Measurements from ENCODE around the gene PITHD1.
"Not testable (repeated sequence)": the region's sequence is repeated elsewhere in the genome, so short reads cannot be mapped to it uniquely, and the experiment has no call there.

Gene PITHD1

DNA sequence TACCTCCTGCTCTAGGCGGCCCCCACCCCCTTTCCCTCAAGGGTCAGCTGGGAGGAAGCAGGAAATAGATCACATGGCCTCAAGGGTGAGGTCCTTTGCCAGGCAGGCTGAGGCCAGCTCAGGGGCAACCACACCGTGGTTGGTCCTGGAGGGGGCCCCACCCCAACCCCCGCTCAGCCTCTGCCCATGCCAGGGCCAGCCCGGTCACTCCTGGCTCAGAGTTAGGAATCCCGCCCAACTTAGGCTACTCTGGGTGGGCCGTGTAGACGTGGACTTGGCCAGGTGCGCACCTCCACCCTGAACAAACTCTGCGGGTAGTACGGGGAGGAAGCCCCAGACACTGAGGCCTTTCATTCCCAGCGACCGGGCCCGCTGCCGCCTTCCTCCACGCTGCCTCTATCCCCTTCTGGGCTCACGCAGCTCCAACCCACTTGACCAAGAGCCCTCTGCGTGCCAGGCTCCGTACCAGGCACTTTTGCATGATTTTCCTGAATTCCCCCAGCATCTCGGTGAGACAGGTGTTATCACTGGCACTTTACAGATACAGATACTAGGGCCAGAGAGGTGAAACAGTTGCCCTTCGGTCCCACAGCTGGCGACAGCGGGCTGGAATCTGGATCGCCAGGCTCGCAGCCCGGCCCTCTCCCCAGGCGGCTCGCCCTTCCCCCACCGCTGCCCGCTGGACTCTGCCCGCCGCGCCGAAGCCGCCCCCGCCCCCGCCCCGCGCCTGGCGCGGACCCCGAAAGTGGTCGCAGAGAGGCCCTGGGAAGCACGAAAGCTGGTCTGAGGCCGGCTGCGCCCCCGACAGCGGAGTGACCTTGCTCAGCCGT lies 21.6 kb downstream of the PITHD1 start:
- peak; percentile 44 for DNase-seq

DNA sequence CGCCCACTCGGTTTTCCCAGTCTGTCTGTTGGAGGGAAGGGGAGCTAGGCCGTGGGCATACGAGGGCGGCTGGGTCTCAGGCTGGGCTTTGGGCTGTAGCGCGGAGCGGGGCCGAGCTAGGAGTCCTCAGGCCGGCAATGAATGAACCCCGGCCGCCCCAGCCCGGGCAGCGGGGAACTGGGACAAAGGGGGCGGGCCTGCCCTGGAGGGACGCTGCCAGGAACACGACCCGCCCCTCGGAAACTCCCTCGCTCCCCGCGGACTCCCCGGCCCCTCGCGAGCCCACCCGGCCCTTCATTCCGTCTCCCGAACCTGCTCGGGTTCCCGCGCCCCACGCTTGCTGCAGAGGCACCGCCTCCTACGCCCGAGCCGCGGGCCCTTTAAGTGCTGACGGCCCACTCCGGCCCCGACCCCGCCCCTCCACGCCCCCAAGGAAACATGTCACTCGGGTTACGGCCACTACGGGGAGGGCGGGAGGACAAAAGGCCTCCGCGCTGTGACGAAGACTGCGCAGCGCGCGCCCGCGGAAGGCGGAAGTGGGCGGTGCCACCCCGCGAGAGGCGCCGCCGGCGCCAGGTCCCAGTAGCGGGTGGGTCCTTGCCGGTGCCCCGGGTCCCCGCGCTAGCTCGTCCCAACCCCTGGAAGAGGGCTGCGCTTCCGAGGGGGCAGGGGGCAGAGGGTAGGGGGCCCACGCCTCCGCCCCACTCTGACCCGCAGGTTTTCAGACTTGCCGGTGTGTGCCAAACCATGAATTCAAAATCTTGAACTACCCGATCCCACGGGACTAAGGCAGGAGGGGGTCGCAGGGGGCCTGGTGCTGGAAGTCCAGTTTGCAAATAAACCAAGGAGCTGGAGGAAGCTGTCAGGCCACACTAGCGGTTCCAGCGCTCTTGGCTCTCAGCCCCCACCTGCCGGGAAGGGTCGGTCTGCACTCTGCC lies 22.5 kb downstream of the PITHD1 start, which contains the start of gene GALE:
TSS of gene GALE (minus strand) at position 355 of the 938 bp plus-strand sequence. CDS start 1,747 bp downstream, outside the sequence.
- DNase-seq, result peak; percentile 97

DNA sequence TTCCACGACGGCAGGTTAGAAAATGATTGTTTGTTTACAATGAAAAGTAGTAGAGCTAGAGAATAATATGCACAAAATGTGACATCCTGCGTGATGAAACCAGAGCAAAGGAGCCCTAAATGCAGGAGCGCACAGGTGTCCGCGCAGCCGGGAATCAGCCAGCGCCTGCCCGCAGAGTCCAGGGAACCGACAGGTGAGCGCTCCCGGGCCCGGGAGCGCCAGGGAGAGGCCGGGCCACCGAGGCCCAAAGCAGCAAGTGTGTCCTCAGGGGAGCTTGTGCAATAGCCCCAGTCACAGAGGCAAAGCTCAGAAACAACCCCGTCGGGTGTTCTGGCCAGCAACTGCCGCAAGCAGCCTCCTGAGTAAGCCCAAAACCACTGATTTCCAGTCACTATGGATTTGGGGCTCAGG lies 23.1 kb downstream of the PITHD1 start:
- DNase-seq, result no peak

DNA sequence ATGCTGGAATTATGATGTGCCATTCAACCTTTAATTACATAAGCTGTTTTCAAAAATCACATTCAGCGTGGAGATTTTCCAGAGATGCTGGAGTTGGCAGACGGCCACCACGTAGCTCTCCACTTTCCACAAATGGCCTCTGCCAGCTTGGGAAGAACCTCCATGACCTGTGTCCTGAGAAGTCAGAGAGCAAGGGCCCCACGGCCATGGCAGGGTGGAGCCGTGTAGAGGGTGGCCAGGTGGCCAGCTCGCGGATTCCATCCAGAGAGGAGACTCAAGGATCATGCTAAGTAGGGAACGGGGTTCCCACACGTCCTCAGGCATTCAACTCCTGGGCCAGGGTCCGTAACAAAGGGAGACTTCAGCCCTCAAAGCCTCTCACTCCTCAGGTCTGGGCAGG lies 23.7 kb downstream of the PITHD1 start:
- no peak for DNase-seq

DNA sequence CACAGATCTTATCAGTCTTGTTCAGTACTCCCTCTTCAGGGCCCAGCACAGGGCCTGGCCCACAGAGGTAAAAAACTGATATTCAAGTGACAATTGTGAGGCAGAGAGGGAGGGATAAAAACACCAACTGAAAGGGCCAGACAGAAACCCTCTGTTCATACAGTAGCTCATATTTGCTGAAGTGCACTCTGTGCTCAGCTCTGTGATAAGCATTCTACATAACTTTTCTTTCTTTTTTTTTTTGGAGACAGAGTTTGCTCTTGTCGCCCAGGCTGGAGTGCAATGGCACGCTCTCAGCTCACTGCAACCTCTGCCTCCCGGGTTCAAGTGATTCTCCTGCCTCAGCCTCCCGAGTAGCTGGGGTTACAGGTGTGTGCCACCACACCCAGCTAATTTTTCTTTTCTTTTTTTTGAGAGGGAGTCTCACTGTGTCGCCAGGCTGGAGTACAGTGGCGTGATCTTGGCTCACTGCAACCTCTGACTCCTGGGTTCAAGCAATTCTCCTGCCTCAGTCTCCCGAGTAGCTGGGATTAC lies 24.7 kb downstream of the PITHD1 start:
- not testable (repeated sequence) for DNase-seq

DNA sequence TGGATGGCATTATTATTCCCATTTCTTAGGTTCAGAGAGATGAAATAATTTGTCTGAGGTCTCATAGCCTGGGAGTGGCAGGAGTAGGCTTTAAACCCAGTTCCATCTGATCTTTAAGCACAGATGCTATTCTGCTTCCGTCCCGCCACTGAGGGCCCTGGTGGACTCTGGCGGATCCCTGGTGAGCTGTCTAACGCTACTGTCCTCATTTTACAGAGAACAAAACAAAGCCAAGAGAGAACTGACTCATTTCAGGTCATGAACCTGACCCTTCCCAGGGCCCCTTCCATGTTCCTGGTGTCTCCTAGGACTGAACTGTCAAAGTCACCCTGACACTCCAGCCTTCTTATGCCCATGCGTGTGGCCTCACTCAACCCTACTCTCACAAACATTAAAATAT lies 25.5 kb downstream of the PITHD1 start:
- DNase-seq, result no peak

DNA sequence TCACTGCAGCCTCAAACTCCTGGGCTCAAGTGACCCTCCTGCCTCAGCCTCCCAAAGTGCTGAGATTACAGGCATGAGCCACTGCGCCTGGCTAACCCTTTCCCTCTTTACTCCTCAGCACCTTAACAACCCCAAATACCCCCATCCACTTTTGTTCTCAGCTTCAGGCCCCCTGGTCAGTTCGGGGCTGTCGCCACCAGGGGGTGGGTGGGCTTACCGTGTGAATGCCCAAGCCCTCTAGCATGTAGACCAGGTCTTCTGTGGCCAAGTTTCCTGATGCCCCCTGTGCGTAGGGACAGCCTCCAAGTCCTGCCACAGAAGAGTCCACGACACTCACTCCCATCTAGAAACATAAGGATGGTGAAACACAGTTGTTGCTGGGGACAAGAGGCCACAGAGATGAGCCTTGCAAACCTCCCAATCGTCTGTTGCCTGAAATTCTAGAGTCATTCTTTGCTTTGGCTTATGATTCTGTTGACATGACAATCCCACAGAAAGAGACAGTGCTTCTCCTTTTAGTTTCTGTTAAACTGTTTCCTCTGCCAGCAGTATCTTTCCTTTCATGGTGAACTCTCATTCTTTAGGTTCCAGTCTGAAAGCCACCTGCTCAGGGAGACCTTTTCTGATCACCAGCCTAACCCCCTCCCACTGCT lies 26.1 kb downstream of the PITHD1 start:
- DNase-seq, result no peak

DNA sequence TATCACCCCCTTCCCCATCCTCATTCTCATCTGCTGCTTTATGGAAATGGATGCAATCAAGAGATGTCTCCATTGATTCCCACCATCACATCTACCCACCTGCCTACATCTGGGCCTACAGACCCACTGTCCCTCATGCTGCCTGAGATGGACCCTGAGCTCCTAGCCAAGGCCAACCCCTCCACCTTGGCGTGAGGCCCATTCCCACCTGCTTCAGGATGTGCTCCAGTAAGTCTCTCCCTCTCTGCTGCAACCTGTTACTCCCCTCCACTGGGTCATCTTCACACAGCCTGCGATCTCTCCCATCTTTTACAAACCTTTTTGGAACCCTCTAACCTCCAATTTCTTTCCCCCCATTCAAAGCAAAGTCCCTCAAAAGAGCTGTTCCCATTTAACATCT lies 26.8 kb downstream of the PITHD1 start:
- no peak for DNase-seq

DNA sequence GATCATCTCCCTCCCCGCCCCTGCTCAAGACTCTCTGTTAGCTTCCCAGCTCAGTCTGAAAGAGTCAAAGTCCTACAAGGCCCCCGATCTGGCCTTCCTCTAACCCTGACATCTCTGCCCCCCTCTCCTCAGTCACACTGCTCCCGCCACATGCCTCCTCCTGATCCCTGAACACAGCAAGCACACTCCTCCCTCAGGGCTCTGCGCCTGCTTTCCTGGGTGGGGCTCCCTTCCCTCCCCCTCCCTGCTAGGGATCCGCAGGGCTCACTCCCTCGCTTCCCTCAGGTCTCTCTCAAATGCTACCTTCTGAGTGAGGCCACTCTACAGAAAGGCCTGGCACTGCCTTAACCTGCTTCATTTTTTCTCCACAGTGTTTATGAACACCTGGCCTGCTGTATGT lies 28.1 kb downstream of the PITHD1 start:
- no peak for DNase-seq

DNA sequence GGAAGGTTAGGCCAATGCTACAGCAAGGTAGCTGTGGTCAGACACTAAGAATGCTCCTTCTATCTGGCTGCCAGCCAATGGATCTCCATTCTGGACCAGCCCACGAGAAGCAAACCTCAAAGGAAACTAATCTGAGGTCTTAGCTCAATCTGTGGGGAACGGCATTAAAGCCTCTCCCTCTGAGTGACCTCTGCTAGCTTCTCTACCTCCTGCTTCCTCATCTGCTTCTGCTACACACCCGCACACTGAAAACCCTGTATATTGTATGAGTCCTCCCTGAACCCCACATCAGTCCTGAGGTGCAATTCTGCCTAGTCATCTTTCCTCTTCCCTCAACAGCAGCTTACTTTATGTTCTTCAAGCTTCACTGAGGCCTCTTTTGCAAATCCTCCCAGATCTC lies 29.2 kb downstream of the PITHD1 start:
- no peak for DNase-seq

DNA sequence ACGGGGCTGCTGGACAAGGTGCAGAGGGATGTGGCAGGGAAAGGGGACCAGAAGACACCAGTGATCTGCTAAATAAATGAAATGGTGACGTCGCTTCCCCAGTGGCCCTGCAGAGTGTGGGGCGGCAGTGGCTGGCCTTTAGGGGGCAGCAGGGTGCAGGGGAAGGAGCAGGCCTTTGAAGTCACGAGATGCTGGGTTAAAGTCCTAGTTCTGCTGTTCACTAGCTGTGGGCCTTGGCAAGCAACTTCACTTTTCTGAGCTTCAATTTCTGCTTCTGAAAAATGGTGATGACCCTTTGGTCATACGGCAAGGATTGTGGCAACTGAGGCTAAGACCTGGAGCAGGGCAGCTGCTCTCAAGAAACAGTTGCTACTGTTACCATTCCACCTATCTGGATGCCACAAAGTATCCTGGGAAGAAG lies 31.5 kb downstream of the PITHD1 start:
- DNase-seq, result peak; percentile 87

DNA sequence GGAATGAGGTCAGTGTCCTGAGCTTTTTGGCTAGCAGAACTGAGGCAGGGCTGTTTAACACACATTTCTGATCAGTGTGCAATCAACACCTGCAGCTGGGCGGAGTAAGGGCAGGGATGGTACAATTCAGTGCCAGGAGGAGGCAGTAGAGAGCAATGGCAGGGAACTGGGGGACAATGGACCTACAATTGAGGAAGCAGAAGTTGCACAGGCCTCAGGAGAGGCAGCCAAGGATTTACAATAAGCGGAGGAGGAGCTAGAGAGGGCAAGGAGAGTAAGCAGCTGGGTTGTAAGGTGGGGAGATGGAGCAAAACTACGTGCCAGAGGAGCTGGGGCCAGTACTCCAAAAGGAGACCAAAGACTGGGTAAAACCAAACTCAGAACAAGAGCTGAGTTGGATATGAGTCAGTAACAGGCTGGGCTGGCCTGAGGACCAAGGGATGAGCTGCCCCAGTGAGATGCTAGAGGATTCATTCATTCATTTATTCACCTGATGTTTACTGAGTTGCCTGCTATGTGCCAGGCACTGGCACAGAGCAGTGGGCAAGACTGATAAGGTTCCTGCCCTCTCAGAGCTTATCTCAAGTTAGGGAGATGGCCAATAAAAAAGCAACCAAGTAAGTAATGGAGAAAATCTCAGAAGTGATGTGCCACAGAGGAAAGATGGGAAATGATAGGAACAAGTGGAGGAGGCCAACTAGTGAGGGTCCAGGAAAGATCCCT lies 32.8 kb downstream of the PITHD1 start:
- DNase-seq, result peak; percentile 71

DNA sequence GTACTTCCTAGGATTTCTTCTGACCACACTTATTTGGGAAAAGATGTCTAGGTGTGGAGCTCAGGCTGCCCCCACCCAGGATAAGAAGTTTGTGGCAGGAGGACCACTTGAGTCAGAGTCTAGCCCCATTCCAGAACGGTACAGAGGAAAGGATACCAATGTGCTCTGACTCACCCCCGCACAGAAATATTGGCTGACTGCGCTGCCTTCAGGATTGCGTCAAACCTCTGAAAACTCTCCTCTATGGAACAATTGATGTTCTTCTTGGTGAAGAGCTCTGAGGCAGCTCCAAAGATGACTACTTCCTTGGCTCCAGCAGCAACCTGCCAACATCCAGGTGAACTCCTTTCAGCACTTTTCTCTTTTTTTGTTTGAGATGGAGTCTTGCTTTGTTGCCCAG lies 35.8 kb downstream of the PITHD1 start:
- DNase-seq, result no peak

DNA sequence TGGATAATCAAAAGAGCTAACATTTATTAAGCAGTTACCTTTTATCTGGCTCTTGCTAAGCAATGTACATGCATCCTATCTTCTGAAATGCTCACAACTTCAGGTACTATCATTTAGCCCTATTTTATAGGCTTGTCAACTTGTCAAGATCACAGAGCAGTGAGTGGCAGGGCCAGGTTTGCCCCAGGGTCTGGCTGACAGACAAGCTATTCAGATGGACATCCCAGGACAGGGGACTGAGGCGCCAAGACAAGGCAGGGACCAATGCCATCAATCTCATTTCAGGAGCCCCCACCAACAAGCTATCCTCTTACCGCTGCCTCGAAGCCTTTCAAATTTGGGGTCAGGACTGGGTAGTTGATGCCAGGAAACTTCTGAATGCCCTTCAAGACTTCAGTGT lies 38.1 kb downstream of the PITHD1 start:
- DNase-seq, result no peak

DNA sequence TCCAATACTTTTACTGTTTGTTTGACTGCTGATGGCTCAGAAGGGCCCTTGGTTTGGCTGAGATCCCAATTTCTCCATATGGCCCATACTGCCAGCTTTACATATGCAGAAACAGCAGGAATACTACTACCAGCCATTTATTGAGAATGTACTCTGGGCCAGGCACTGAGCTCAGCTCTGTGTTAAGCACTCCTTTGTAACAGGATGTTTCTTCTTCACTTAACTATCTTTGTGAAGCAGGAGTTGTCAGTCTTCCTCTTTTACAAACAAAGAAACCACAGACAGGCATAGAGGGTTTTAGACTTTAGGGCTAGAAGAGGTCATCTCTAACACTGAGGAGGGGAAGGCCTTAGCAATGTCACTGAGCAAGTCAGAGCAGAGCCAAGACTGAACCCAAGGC lies 38.7 kb downstream of the PITHD1 start:
- DNase-seq, result no peak

DNA sequence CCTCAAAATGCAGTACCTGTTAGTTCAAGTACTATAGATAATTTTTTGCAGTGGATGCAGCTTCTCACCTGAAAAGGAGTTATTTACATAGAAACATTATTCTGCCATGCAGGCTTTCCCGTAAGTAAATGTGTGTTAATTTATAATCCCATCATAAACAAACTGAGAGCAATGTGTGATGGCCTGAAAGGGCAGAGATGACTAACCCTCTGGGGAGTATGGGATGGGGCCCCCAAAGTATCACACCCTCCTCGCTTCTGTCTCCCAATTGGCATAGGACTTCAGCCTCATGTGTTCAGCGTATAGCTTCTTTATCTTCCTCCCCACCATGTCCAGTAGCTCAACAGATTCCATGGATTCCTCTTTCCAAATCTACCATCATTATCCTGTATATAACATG lies 39.4 kb downstream of the PITHD1 start:
- DNase-seq, result no peak

DNA sequence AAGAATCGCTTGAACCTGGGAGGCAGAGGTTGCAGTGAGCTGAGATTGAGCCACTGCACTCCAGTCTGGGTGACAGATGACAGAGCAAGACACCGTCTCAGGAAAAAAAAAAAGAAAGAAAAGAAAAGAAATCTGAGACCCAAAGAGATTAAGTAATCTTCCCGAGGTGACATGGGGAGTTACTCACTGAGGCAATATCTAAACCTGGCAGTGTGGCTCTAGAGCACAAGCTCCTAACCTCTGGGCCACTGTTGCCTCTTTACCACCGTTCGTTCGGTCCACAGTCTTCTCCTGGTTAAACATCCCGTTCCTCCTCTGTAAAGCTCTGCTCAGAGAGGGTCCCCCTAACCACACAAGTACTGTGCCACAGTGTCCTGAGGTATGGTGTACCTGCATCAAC lies 45.5 kb downstream of the PITHD1 start:
- DNase-seq, result no peak

DNA sequence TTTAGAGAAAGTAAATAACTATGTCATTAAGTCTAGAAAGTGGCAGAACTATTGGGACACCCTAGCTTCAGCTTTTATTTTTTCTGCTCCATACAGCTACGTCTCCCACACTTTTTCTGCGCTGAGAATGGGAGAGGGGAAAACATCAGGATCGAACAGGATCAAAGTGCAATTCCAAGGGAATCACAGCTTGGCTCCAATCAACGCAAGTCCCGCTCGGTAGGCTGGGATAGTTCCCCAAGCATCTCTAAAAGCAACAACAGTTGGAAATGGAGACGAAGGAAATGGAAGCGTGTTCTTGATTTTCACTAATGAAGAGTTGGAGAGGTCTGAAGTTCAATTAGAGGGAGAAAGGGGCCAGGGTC lies 46.5 kb downstream of the PITHD1 start:
- no peak for DNase-seq

DNA sequence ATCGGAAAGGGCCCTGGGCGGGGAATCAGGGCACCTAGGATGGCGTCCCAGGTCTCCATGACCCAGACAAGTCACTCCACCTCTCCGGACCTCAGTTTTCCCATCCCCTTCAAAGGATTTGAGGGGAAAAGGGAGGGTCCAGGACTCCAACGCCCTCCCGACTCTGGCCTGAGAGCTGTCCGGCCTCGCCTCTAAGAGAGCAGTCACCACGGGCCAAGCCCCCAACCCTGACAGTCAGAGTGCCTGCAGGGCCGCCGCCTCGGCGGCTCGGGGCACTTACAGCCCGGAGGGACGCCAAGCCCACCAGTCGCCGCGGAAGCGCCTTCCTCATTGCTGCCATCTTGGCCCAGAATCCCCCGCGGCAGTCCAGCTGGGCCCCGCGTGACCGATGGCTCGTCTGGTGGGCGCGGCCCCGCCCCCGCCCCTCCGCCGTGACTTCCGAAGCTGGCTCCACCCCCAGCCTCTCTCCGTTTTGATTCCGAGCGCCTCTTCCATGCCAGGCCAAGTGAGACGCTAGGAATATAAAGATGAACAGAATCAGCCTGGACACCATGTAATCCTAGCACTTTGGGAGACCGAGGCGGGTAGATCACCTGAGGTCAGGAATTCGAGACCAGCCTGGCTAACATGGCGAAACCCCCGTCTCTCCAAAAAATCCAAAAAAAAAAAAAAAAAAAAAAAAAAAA lies 47.0 kb downstream of the PITHD1 start, which contains the start of gene HMGCL:
TSS of gene HMGCL (minus strand) at position 354 of the 686 bp plus-strand sequence. CDS start at position 340, 14 bp downstream.
- DNase-seq, result peak; percentile 89

DNA sequence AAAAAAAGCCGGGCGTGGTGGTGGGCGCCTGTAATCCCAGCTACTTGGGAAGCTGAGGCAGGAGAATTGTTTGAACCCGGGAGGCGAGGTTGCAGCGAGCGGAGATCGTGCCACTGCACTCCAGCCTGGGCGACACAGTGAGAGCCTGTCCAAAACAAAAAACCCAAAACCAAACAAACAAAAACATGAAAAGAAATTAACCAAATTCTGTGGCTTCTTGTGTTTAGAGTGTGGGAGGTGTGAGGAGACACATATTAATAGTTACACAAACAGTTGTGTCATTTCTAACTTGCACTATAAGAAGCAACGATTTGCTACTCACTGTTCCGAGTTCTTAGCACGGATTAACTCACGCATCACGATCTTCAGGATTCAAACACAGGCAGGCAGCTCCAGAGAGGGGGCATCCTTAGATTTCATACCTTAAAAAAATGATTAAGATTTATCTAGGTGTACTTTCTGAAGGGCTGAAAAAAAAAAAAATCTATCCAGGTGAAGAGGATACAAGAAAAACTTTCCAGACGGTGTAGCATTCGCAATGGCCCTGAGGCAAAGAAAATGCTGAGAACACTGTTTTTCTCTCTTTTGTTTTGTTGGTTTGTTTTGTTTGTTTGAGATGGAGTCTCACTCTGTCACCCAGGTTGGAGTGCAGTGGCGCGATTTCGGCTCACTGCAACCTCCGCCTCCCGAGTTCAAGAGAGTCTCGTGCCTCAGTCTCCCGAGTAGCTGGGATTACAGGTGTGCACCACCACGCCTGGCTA lies 47.7 kb downstream of the PITHD1 start:
- DNase-seq, result peak; percentile 24

DNA sequence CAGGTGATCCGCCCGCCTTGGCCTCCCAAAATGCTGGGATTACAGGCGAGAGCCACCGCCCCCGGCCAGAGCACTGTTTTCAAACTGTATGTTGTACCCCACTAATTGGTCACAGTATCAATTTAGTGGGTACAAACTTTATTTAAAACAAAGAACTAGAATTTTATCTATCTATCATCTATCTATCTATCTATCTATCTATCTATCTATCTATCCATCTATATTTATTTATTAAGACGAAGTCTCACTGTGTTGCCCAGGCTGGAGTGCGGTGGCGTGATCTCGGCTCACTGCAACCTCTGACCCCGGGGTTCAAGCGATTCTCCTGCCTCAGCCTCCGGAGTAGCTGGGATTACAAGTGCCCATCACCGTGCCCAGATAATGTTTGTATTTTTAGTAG lies 48.4 kb downstream of the PITHD1 start:
- DNase-seq, result not testable (repeated sequence)

Measured in CD4-positive, alpha-beta T cell treated with Interleukin-12 subunit alpha and Interleukin-12 subunit beta, for 1 hour (primary cell).